ENCODE measurements around the gene NFKBIE. TPM values are rescaled to one million over a fixed set of nuclear protein-coding genes. Genes with fewer than 3 reads are reported as not detected.
A peak's percentile ranks its signal among the peaks of the same experiment; 100 is the strongest.

The NFKBIE gene
- total and polyA plus RNA-seq, 2 of the 13 experiments (the other 11 are each of a cell fraction or from before 2014, with no cell fraction given): 6.7 to 14.5 TPM

DNA sequence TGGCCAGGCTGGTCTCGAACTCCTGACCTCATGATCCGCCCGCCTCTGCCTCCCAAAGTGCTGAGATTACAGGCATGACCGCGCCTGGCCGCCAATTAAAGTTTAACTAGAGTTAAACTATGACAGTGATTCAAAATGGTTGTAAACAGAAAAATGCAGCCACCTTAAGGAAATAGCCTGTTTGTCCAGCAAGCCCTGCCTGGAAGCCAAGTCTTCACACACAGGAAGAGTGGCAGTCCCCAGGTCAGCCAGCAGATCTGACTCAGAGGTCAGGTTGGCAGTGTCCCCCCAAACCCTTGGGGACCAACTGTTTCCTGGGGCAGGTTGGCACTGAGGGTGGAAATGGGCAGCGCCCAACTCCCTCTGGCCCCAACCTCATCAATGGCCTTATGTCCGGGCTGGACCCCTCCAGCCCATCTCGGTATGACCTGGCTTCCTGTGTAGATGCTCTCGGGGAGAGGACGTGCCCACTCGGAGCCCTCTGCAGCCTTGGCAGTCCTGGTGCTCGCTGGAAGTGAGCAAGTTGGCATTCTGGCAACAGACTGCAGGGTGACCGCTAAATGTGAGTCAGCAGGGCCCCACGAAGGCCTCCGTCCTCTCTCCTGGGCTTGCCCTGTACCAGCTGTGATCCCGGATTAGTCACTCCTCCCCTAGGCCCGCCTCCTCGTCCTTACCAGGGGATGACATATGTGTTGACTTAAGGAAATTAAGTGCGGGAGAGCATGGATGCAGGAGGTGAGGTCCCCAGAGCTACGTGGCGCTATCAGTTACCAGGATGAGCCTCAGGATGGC lies 28.1 kb downstream of the NFKBIE start (continued):
- TF ChIP-seq, protein P1, sequence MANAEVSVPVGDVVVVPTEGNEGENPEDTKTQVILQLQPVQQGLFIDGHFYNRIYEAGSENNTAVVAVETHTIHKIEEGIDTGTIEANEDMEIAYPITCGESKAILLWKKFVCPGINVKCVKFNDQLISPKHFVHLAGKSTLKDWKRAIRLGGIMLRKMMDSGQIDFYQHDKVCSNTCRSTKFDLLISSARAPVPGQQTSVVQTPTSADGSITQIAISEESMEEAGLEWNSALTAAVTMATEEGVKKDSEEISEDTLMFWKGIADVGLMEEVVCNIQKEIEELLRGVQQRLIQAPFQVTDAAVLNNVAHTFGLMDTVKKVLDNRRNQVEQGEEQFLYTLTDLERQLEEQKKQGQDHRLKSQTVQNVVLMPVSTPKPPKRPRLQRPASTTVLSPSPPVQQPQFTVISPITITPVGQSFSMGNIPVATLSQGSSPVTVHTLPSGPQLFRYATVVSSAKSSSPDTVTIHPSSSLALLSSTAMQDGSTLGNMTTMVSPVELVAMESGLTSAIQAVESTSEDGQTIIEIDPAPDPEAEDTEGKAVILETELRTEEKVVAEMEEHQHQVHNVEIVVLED (CRISPR knock-in tag; IDR thresholded peaks at IDR 0.05; ENCODE audit: borderline replicate concordance): no peak
- TF ChIP-seq HNRNPL (IDR thresholded peaks at IDR 0.05; ENCODE audit: low read depth, low read length) (peak; percentile 99), KMT2B (CRISPR knock-in tag; IDR thresholded peaks at IDR 0.05) (peak; percentile 76; the same call in 1 of the 2 replicates), GATA4 (IDR thresholded peaks at IDR 0.05; ENCODE audit: borderline replicate concordance, low read depth) (no peak), TBX2 (CRISPR knock-in tag; IDR thresholded peaks at IDR 0.05; ENCODE audit: borderline replicate concordance) (no peak; the same call in 1 of the 2 replicates), TOPORS (CRISPR knock-in tag; IDR thresholded peaks at IDR 0.05) (no peak), ZNF569 (CRISPR knock-in tag; IDR thresholded peaks at IDR 0.05; ENCODE audit: borderline replicate concordance) (no peak), NR2F2 (IDR thresholded peaks at IDR 0.05; ENCODE audit: borderline replicate concordance, low read depth) (no peak), NFYB (CRISPR knock-in tag; IDR thresholded peaks at IDR 0.05) (peak; percentile 34; the same call in 1 of the 2 replicates), ZNF720 (CRISPR knock-in tag; IDR thresholded peaks at IDR 0.05) (no peak), ZNF264 (CRISPR knock-in tag; IDR thresholded peaks at IDR 0.05) (0 out of 2 replicates have a peak, but pooled peaks have one; percentile 13), ZFP36 (IDR thresholded peaks at IDR 0.05; ENCODE audit: borderline replicate concordance, low read depth, low read length, partially characterized antibody) (no peak), ZNF879 (CRISPR knock-in tag; IDR thresholded peaks at IDR 0.05) (0 out of 2 replicates have a peak, but pooled peaks have one; percentile 18), REXO4 (CRISPR knock-in tag; IDR thresholded peaks at IDR 0.05; ENCODE audit: borderline replicate concordance) (no peak), TSC22D2 (CRISPR knock-in tag; IDR thresholded peaks at IDR 0.05; ENCODE audit: borderline replicate concordance) (no peak), RBM39 (IDR thresholded peaks at IDR 0.05; ENCODE audit: low read depth, low read length, poor library complexity, severe bottlenecking) (no peak), PHF8 (CRISPR knock-in tag; IDR thresholded peaks at IDR 0.05) (no peak; the same call in none of the 2 replicates), PAX8 (CRISPR knock-in tag; IDR thresholded peaks at IDR 0.05; ENCODE audit: borderline replicate concordance) (no peak; the same call in 1 of the 2 replicates), SMAD9 (CRISPR knock-in tag; IDR thresholded peaks at IDR 0.05) (no peak)
- TF ChIP-seq, protein P2, sequence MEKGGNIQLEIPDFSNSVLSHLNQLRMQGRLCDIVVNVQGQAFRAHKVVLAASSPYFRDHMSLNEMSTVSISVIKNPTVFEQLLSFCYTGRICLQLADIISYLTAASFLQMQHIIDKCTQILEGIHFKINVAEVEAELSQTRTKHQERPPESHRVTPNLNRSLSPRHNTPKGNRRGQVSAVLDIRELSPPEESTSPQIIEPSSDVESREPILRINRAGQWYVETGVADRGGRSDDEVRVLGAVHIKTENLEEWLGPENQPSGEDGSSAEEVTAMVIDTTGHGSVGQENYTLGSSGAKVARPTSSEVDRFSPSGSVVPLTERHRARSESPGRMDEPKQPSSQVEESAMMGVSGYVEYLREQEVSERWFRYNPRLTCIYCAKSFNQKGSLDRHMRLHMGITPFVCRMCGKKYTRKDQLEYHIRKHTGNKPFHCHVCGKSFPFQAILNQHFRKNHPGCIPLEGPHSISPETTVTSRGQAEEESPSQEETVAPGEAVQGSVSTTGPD (CRISPR knock-in tag; IDR thresholded peaks at IDR 0.05): no peak
- TF ChIP-seq, protein P3, sequence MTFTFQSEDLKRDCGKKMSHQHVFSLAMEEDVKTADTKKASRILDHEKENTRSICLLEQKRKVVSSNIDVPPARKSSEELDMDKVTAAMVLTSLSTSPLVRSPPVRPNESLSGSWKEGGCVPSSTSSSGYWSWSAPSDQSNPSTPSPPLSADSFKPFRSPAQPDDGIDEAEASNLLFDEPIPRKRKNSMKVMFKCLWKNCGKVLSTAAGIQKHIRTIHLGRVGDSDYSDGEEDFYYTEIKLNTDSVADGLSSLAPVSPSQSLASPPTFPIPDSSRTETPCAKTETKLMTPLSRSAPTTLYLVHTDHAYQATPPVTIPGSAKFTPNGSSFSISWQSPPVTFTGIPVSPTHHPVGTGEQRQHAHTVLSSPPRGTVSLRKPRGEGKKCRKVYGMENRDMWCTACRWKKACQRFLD (CRISPR knock-in tag; IDR thresholded peaks at IDR 0.05; ENCODE audit: borderline replicate concordance): no peak; the same call in 1 of the 2 replicates

Measured in HepG2 (cell line).